T-cell (primary cell): ENCODE results near the gene PIP5KL1. TPM values are rescaled to one million over a fixed set of nuclear protein-coding genes. Genes with fewer than 3 reads are reported as not detected.

Source experiments
- ATAC-seq, 4 experiments: fragments of 200-7000 bp in 3 of 4; fragments of 150-1000 bp in 1 of 4; cut with Tn5 transposase; replicated peaks in 1 of 4; 1 replicate in 3 of 4; 2 replicates in 1 of 4; pipeline ENCODE4 v1.10.0; 2021; ENCODE audit warnings: moderate library complexity in 3 of 4, mild to moderate bottlenecking in 2 of 4, moderate number of reproducible peaks in 1 of 4
- CTCF ChIA-PET, 2 donors: fragments of 300-600 bp; sonication (Branson Sonifier 250); formaldehyde crosslinking; loops; one replicate each; lab custom pipeline; 2022; ENCODE audit warnings: antibody characterized with exemption in 2 of 2; lab: Charles Lee
- POLR2A ChIA-PET, 2 donors: fragments of 300-600 bp; sonication (Branson Sonifier 250); formaldehyde crosslinking; loops; one replicate each; lab custom pipeline; 2022; ENCODE audit warnings: antibody characterized with exemption in 2 of 2; lab: Charles Lee
- DNase-seq, 35 experiments: peaks; one replicate each; pipeline versions ENCODE4 v3.0.0 to v3.0.0-alpha.2; 2013 to 2023
- H3K27ac ChIP-seq: one replicate; pipeline ENCODE4 v1.5.1; 2013; ENCODE audit warnings: low read length
- H3K27me3 ChIP-seq, 2 experiments: replicated peaks in 1 of 2; 1 replicate in 1 of 2; 2 replicates in 1 of 2; pipeline versions ENCODE4 v1.6.1 to v1.7.0; 2013; ENCODE audit warnings: low read length in 1 of 2, mixed read lengths in 1 of 2; ENCODE audit not compliant: control insufficient read depth in 2 of 2, insufficient read depth in 2 of 2; ENCODE audit errors: extremely low read depth in 1 of 2
- H3K36me3 ChIP-seq, 2 donors: 1 replicate in 1 of 2; 2 replicates in 1 of 2; pipeline versions ENCODE4 v1.6.1 to v1.7.0; 2013; ENCODE audit warnings: low read length in 1 of 2; ENCODE audit not compliant: control insufficient read depth in 2 of 2, insufficient read depth in 1 of 2; ENCODE audit errors: extremely low read depth in 1 of 2
- H3K4me1 ChIP-seq, 2 experiments: 1 replicate in 1 of 2; 2 replicates in 1 of 2; pipeline versions ENCODE4 v1.6.1 to v1.7.0; 2013; ENCODE audit warnings: low read length in 2 of 2, mixed read lengths in 1 of 2; ENCODE audit not compliant: insufficient read depth in 2 of 2, control insufficient read depth in 1 of 2; ENCODE audit errors: extremely low read depth in 1 of 2
- H3K4me3 ChIP-seq, 2 donors: 1 replicate in 1 of 2; 2 replicates in 1 of 2; pipeline versions ENCODE4 v1.5.1 to v1.7.0; 2013; ENCODE audit warnings: mild to moderate bottlenecking in 2 of 2, low read length in 1 of 2, moderate library complexity in 1 of 2; ENCODE audit not compliant: control insufficient read depth in 1 of 2; ENCODE audit errors: extremely low read depth in 1 of 2
- H3K9me3 ChIP-seq: 2 replicates; pipeline ENCODE4 v1.7.0; 2013
- H3K27ac Mint-ChIP-seq, 2 donors: one replicate each; pipeline ENCODE4 v1.8.0; 2020 to 2021; ENCODE audit warnings: mild to moderate bottlenecking in 2 of 2, mixed read lengths in 2 of 2
- H3K27me3 Mint-ChIP-seq, 2 donors: one replicate each; pipeline ENCODE4 v1.8.0; 2021 to 2022; ENCODE audit warnings: mixed read lengths in 2 of 2
- H3K36me3 Mint-ChIP-seq: one replicate; pipeline ENCODE4 v1.8.0; 2021; ENCODE audit warnings: mixed read lengths
- H3K4me1 Mint-ChIP-seq, 3 donors: one replicate each; pipeline ENCODE4 v1.8.0; 2020 to 2022; ENCODE audit warnings: mixed read lengths in 3 of 3, mild to moderate bottlenecking in 1 of 3
- H3K4me3 Mint-ChIP-seq, 3 donors: one replicate each; pipeline ENCODE4 v1.8.0; 2020 to 2022; ENCODE audit warnings: mild to moderate bottlenecking in 3 of 3, mixed read lengths in 3 of 3, moderate library complexity in 3 of 3
- H3K9me3 Mint-ChIP-seq, 3 donors: one replicate each; pipeline ENCODE4 v1.8.0; 2020 to 2022; ENCODE audit warnings: mixed read lengths in 3 of 3
- WGBS: methylation state at CpG from one replicate; pipeline ENCODE4 v1.1.5; 2013; ENCODE audit warnings: missing lambda C conversion rate; ENCODE audit not compliant: insufficient coverage; 5-methylcytosine and 5-hydroxymethylcytosine counted together
- total RNA-seq, 35 experiments: library from RNA in 6 of 35; stranded (reverse) in 6 of 35; fragments of 120-200 nt in 1 of 35; gene quantifications; one replicate each; pipeline versions ENCODE4 v1.2.1 to v1.2.4 and lab custom pipeline; 2013 to 2026

Gene PIP5KL1
- total RNA-seq, 5 donors from 2014 or later (not counting 1 experiment from before 2014, with no cell fraction given) = 0.99 to 5.6 (median 2.6) TPM

GRCh38 chr9:127873886-127874285, 56.7 kb downstream of the PIP5KL1 start:
- Histone ChIP-seq H3K9me3 (no peaks in the 10 kb centered on the region), H3K4me1 (peaks cover 0 to 20% of the 10 kb centered on the region in 2 experiments), H3K4me3 (no peak overlapping the region), H3K27me3 (peaks cover 0 to 25% of the 10 kb centered on the region in 2 experiments), H3K27ac (no peak overlapping the region), H3K36me3 (no peaks in the 10 kb centered on the region)
- no peak for ATAC-seq
- Mint-ChIP-seq H3K4me3 (no peak overlapping the region), H3K4me1 (peaks cover 9 to 12% (median 10%) of the 10 kb centered on the region in 3 donors), H3K27me3 (peaks cover 0 to 4% of the 10 kb centered on the region in 2 donors), H3K9me3 (no peaks in the 10 kb centered on the region), H3K36me3 (no peaks in the 10 kb centered on the region), H3K27ac (no peak overlapping the region)
- WGBS = 98% methylated on average over 5 of the region's 10 CpGs
- CTCF ChIA-PET = no interaction called here
- POLR2A ChIA-PET = no interaction called here
- DNase-seq = no peak

- H3K4me1 Mint-ChIP-seq = peaks cover 6 to 8% (median 7%) of the 10 kb centered on the region in 3 donors
- H3K9me3 Mint-ChIP-seq = no peaks in the 10 kb centered on the region
- Histone ChIP-seq H3K27ac (no peak overlapping the region), H3K36me3 (no peaks in the 10 kb centered on the region), H3K27me3 (peaks cover 0 to 20% of the 10 kb centered on the region in 2 experiments), H3K4me3 (no peak overlapping the region), H3K4me1 (peaks cover 0 to 20% of the 10 kb centered on the region in 2 experiments), H3K9me3 (no peaks in the 10 kb centered on the region)
- no peak for ATAC-seq
- H3K36me3 Mint-ChIP-seq = no peaks in the 10 kb centered on the region
- POLR2A ChIA-PET = no interaction called here
- H3K4me3 Mint-ChIP-seq = no peak overlapping the region
- H3K27ac Mint-ChIP-seq = no peak overlapping the region
- CTCF ChIA-PET = no interaction called here
- WGBS = 89% methylated on average over 10 of the region's 19 CpGs
- DNase-seq = no peak
- peaks cover 0 to 4% of the 10 kb centered on the region in 2 donors for H3K27me3 Mint-ChIP-seq
These were observed 57.3 kb downstream of the PIP5KL1 start for GRCh38 chr9:127873223-127873691.

- H3K36me3 Mint-ChIP-seq = no peaks in the 10 kb centered on the region
- DNase-seq (no peak), ATAC-seq (no peak)
- no peak overlapping the region for H3K4me3 Mint-ChIP-seq
- Histone ChIP-seq H3K27ac (no peak overlapping the region), H3K9me3 (no peaks in the 10 kb centered on the region), H3K4me3 (no peak overlapping the region), H3K36me3 (no peaks in the 10 kb centered on the region), H3K4me1 (peaks cover 0 to 14% of the 10 kb centered on the region in 2 experiments), H3K27me3 (peaks cover 0 to 14% of the 10 kb centered on the region in 2 experiments)
- no peaks in the 10 kb centered on the region for H3K9me3 Mint-ChIP-seq
- H3K27me3 Mint-ChIP-seq = no peaks in the 10 kb centered on the region
- WGBS = 81% methylated on average over 10 of the region's 20 CpGs
- CTCF ChIA-PET = no interaction called here
- H3K27ac Mint-ChIP-seq = no peak overlapping the region
- POLR2A ChIA-PET = no interaction called here
- peaks cover 0 to 3% (median 2%) of the 10 kb centered on the region in 3 donors for H3K4me1 Mint-ChIP-seq
These were observed 58.0 kb downstream of the PIP5KL1 start for GRCh38 chr9:127872369-127873222.

GRCh38 chr9:127871531-127871930, 59.0 kb downstream of the PIP5KL1 start:
- peaks cover 0 to 6% of the 10 kb centered on the region in 2 experiments for H3K27me3 ChIP-seq
- H3K4me3 ChIP-seq = no peak overlapping the region
- H3K4me1 ChIP-seq = peaks cover 0 to 9% of the 10 kb centered on the region in 2 experiments
- ChIA-PET CTCF (no interaction called here), POLR2A (no interaction called here)
- no peaks in the 10 kb centered on the region for H3K9me3 ChIP-seq
- Mint-ChIP-seq H3K36me3 (no peaks in the 10 kb centered on the region), H3K9me3 (no peaks in the 10 kb centered on the region), H3K4me3 (no peak overlapping the region), H3K27ac (no peak overlapping the region), H3K27me3 (no peaks in the 10 kb centered on the region), H3K4me1 (peaks cover 0 to under 1% (median 0%) of the 10 kb centered on the region in 3 donors)
- no peaks in the 10 kb centered on the region for H3K36me3 ChIP-seq
- DNase-seq (no peak), ATAC-seq (no peak)
- no peak overlapping the region for H3K27ac ChIP-seq
- WGBS = 95% methylated on average over 8 of the region's 9 CpGs

- peaks cover 3 to 7% (median 4%) of the 10 kb centered on the region in 3 donors for H3K4me1 Mint-ChIP-seq
- ATAC-seq = no peak
- Histone ChIP-seq H3K4me3 (no peak overlapping the region), H3K27ac (no peak overlapping the region), H3K36me3 (no peaks in the 10 kb centered on the region), H3K9me3 (no peaks in the 10 kb centered on the region), H3K27me3 (peaks cover 0 to 5% of the 10 kb centered on the region in 2 experiments), H3K4me1 (peaks cover 0 to 11% of the 10 kb centered on the region in 2 experiments)
- H3K36me3 Mint-ChIP-seq = no peaks in the 10 kb centered on the region
- CTCF ChIA-PET = interaction anchor here in 1 of 2 donors (1.5 kb wide), 1 partner anchor 9 kb away, joined by 3 read pairs; no protein-coding TSS in a partner anchor
- no peaks in the 10 kb centered on the region for H3K9me3 Mint-ChIP-seq
- no peak overlapping the region for H3K27ac Mint-ChIP-seq
- no peak overlapping the region for H3K4me3 Mint-ChIP-seq
- POLR2A ChIA-PET = no interaction called here
- DNase-seq = no peak
- WGBS = 92% methylated on average over 10 of the region's 12 CpGs
- no peaks in the 10 kb centered on the region for H3K27me3 Mint-ChIP-seq
These were observed 59.7 kb downstream of the PIP5KL1 start for GRCh38 chr9:127870887-127871286.
